ENCODE data around the gene ARHGAP10.

Gene ARHGAP10

DNA sequence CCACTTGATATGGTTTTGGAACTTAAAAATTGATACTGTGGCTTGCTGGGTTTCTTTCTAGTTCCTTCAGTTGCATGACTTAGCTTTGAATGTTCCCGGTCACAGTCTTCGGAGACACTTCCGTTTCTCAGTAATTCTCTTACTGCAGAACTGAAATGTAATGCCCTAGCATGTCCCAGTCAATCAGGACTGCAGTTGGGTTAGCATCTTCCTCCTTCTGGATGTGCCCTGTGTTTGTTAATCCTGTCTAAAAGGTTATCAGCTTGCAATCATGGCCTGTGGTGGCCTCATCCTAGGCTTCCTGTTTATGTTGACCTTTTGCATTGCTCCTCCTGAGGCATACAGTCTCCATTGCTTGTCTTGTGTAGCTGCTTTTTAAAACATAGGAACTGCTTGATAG lies 275.9 kb downstream of the ARHGAP10 start:
- TF ChIP-seq, protein P1, sequence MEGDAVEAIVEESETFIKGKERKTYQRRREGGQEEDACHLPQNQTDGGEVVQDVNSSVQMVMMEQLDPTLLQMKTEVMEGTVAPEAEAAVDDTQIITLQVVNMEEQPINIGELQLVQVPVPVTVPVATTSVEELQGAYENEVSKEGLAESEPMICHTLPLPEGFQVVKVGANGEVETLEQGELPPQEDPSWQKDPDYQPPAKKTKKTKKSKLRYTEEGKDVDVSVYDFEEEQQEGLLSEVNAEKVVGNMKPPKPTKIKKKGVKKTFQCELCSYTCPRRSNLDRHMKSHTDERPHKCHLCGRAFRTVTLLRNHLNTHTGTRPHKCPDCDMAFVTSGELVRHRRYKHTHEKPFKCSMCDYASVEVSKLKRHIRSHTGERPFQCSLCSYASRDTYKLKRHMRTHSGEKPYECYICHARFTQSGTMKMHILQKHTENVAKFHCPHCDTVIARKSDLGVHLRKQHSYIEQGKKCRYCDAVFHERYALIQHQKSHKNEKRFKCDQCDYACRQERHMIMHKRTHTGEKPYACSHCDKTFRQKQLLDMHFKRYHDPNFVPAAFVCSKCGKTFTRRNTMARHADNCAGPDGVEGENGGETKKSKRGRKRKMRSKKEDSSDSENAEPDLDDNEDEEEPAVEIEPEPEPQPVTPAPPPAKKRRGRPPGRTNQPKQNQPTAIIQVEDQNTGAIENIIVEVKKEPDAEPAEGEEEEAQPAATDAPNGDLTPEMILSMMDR (conservative IDR thresholded peaks at IDR 0.05; ENCODE audit: low read depth): no peak
- H3K27ac ChIP-seq: no peak overlapping the region
- DNase-seq (ENCODE audit: low spot score): no peak
- ChIA-PET POLR2A (ENCODE audit: low non-redundant PET) (no interaction called here), CTCF (interaction anchor here (0.5 to 0.7 kb wide), 2 partner anchors 142 to 904 kb away, joined by 3 read pairs; no protein-coding TSS in a partner anchor)

DNA sequence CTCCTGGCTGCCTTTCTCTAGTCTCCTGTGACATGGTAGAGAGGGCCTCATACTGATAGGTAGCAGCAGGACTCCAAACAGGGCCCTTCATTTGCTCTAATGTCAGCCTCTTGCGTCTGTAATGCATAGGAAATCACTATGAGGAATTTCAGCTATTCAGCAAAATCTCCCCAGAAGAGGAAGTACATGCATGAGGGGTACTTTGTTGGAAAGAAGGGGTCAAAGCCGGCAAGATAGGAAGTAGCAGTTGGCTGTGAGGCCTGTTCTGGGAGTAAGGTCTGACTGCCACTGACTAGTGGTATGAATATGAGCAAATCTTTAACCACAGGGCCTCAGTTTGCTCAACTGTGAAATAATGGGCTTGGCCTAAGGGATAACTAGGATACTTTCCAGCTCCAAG lies 283.2 kb downstream of the ARHGAP10 start:
- CTCF ChIA-PET: no interaction called here
- no peak overlapping the region for H3K27ac ChIP-seq

DNA sequence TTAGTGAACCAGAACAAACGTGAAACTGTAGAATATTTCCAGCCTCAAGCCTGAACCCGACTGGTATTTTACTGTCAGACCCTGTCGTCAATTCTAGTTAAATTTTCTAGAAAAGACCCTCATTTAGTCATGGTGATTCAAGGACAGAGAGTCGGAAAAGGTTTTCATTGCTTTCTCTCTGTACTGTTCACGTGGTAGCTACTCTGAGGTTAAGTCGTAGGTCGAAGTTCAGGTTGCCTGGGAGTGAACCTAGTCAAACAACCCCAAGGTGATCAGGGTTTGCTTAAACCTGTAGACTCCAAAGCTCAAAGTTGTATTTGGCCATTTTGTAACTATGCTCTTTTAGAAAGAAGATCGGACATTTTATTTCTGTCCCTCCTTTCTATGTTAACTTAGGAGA lies 283.6 kb downstream of the ARHGAP10 start:
- H3K27ac ChIP-seq: no peak overlapping the region
- TF ChIP-seq, protein P1 (conservative IDR thresholded peaks at IDR 0.05; ENCODE audit: low read depth): no peak
- ChIA-PET CTCF (no interaction called here), POLR2A (ENCODE audit: low non-redundant PET) (no interaction called here)
- DNase-seq (ENCODE audit: low spot score): no peak

More for the DNA sequence above, 283.2 kb downstream of the ARHGAP10 start:
- TF ChIP-seq, protein P1 (conservative IDR thresholded peaks at IDR 0.05; ENCODE audit: low read depth): no peak
- no peak for DNase-seq (ENCODE audit: low spot score)
- POLR2A ChIA-PET (ENCODE audit: low non-redundant PET): no interaction called here

DNA sequence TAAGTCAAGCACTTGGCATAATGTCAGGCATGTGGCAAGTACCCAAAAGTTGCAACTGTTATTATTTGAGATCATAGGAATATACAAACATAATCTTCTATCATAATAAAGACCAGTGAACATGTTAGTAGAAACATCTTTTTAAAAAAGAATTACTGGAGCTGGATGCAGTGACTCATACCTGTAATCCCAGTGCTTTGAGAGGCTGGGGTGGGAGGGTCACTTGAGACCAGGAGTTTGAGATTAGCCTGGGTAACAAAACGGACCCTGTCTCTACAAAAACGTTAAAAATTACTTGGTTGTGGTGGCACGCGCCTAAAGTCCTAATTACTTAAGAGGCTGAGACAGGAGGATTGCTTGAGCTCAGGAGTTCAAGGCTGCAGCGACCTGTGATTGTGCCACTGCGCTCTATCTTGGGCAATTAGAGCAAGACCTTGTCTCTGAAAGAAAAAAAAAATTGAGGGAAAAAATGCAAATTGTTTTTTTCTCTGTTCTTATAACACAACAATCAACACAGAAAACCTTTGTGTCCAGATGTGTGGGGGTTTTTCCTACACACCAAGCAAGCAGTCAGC lies 284.3 kb downstream of the ARHGAP10 start:
- DNase-seq (ENCODE audit: low spot score): no peak
- ChIA-PET POLR2A (ENCODE audit: low non-redundant PET) (no interaction called here), CTCF (interaction anchor here (0.7 kb wide), 2 partner anchors 35 to 45 kb away, joined by 3 to 6 read pairs; no protein-coding TSS in a partner anchor)
- no peak overlapping the region for H3K27ac ChIP-seq
- TF ChIP-seq, protein P1 (conservative IDR thresholded peaks at IDR 0.05; ENCODE audit: low read depth): no peak

DNA sequence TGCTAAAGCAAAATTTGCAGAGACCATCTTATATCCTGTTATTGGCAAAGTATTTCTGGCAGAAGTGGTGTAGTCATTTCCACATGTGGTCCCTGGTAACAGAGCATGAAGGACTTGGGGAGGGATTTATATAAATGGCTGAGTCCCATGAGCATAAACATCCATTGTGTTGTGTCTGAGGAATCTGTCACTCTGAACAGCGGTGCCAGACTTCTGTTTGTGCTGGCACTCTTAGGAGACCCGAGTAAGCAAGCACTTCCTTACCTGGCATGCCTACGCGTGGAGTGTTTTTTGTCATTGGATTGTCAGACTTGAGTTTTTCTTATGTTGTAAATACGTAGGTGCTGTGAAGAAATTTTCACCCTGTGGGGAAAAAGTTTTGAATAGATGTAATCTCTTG lies 285.9 kb downstream of the ARHGAP10 start:
- H3K27ac ChIP-seq: no peak overlapping the region
- CTCF ChIA-PET: no interaction called here
- TF ChIP-seq, protein P1 (conservative IDR thresholded peaks at IDR 0.05; ENCODE audit: low read depth): no peak
- no peak for DNase-seq (ENCODE audit: low spot score)
- POLR2A ChIA-PET (ENCODE audit: low non-redundant PET): no interaction called here

DNA sequence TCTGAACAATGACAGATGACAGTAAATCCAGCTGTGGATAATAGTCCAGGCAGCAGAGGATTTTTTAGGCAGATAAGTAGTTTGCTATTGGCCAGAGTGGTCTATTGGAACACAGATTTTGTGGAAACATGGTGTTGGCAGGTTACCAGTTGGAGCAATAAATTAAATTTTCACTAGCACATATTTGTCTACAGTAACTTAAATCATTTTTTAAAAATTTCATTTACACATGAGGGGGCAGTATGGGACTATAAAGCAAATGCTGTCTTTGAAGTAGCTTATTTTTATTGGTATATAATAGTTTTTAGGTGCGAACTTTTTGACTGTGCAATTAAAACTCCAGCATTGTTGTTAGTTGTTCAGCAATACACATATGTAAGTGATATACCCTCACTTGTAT lies 289.8 kb downstream of the ARHGAP10 start:
- TF ChIP-seq, protein P1 (conservative IDR thresholded peaks at IDR 0.05; ENCODE audit: low read depth): no peak
- DNase-seq (ENCODE audit: low spot score): no peak
- ChIA-PET POLR2A (ENCODE audit: low non-redundant PET) (no interaction called here), CTCF (no interaction called here)
- H3K27ac ChIP-seq: no peak overlapping the region
